ENCODE data around the gene WDR64. TPM values are rescaled to one million over a fixed set of nuclear protein-coding genes. Genes with fewer than 3 reads are reported as not detected.

The WDR64 gene
- total and polyA plus RNA-seq, 4 donors: 0.02 to 0.70 (median 0.17) TPM

DNA sequence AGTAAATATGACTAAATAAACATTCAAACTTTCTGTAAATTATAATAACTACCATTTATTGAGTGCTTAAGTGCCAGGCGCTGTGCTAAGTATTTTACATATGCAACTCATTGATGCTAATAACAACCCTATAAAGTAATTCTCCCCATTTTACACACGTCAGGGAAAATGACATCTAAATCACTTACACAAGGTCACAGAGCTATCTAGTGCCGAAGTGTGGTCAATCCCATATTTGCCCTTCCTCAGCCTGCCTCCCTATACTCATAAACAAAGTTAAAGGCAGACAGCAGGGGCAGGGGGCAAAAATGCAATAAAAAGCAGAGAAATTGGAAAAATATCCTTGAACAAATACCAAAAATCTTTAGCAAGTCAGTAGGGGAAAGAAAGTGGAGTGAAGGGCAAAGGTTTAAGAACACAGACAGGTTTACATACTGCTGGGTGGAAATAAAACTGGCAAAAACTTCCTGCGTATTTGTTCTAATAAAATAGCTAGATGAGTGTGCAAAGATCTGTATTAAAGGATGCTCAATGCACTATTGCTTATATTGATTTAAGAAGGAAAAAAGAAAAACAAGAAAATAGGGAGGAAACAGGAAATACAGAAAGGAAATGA, 72.8 kb downstream of the WDR64 start (continued):
- TF ChIP-seq, protein P1, sequence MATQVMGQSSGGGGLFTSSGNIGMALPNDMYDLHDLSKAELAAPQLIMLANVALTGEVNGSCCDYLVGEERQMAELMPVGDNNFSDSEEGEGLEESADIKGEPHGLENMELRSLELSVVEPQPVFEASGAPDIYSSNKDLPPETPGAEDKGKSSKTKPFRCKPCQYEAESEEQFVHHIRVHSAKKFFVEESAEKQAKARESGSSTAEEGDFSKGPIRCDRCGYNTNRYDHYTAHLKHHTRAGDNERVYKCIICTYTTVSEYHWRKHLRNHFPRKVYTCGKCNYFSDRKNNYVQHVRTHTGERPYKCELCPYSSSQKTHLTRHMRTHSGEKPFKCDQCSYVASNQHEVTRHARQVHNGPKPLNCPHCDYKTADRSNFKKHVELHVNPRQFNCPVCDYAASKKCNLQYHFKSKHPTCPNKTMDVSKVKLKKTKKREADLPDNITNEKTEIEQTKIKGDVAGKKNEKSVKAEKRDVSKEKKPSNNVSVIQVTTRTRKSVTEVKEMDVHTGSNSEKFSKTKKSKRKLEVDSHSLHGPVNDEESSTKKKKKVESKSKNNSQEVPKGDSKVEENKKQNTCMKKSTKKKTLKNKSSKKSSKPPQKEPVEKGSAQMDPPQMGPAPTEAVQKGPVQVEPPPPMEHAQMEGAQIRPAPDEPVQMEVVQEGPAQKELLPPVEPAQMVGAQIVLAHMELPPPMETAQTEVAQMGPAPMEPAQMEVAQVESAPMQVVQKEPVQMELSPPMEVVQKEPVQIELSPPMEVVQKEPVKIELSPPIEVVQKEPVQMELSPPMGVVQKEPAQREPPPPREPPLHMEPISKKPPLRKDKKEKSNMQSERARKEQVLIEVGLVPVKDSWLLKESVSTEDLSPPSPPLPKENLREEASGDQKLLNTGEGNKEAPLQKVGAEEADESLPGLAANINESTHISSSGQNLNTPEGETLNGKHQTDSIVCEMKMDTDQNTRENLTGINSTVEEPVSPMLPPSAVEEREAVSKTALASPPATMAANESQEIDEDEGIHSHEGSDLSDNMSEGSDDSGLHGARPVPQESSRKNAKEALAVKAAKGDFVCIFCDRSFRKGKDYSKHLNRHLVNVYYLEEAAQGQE (IDR thresholded peaks at IDR 0.05): no peak
- no peak for TF ChIP-seq FOXA2 (IDR thresholded peaks at IDR 0.05)

DNA sequence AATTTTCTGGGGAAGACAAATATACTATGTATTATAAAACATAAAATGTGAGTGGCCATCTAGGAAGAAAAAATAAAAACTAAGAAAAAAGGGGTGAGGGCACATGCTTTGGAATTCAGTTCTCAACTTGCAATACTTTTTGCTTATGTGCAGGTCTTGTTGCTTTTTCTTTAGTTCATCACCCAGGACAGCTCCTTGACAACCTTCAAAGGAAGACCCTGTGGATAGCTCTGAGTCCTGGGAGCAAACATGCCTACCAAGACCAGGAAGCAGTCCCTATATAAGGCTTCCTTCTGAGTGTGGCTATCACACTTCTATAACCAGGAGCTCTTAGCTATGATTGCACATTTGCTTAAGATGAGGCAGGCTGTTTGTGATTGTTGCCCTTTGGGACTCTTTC, 78.0 kb downstream of the WDR64 start:
- Histone ChIP-seq H3K4me1 (ENCODE audit: control insufficient read depth in 4 of 4, insufficient read depth in 4 of 4, low read length in 3 of 4) (no peaks in the 10 kb centered on the region), H3K9me3 (ENCODE audit: control insufficient read depth in 4 of 4, low read length in 3 of 4) (no peaks in the 10 kb centered on the region), H3K36me3 (ENCODE audit: control insufficient read depth in 4 of 4, insufficient read depth in 3 of 4, low read depth in 1 of 4, low read length in 3 of 4) (no peaks in the 10 kb centered on the region), H3K27ac (ENCODE audit: low read depth in 1 of 2, low read length in 2 of 2) (no peak overlapping the region), H3K9ac (ENCODE audit: low read depth in 1 of 2, low read length in 2 of 2) (no peak overlapping the region), H3K27me3 (ENCODE audit: control insufficient read depth in 4 of 4, insufficient read depth in 4 of 4, low read length in 3 of 4) (no peaks in the 10 kb centered on the region), H3K4me3 (ENCODE audit: low read depth in 1 of 3, low read length in 3 of 3) (no peak overlapping the region)
- no peak for DNase-seq (ENCODE audit: low spot score)
- TF ChIP-seq, protein P2, sequence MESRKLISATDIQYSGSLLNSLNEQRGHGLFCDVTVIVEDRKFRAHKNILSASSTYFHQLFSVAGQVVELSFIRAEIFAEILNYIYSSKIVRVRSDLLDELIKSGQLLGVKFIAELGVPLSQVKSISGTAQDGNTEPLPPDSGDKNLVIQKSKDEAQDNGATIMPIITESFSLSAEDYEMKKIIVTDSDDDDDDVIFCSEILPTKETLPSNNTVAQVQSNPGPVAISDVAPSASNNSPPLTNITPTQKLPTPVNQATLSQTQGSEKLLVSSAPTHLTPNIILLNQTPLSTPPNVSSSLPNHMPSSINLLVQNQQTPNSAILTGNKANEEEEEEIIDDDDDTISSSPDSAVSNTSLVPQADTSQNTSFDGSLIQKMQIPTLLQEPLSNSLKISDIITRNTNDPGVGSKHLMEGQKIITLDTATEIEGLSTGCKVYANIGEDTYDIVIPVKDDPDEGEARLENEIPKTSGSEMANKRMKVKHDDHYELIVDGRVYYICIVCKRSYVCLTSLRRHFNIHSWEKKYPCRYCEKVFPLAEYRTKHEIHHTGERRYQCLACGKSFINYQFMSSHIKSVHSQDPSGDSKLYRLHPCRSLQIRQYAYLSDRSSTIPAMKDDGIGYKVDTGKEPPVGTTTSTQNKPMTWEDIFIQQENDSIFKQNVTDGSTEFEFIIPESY (IDR thresholded peaks at IDR 0.05): no peak
- TF ChIP-seq, protein P3, sequence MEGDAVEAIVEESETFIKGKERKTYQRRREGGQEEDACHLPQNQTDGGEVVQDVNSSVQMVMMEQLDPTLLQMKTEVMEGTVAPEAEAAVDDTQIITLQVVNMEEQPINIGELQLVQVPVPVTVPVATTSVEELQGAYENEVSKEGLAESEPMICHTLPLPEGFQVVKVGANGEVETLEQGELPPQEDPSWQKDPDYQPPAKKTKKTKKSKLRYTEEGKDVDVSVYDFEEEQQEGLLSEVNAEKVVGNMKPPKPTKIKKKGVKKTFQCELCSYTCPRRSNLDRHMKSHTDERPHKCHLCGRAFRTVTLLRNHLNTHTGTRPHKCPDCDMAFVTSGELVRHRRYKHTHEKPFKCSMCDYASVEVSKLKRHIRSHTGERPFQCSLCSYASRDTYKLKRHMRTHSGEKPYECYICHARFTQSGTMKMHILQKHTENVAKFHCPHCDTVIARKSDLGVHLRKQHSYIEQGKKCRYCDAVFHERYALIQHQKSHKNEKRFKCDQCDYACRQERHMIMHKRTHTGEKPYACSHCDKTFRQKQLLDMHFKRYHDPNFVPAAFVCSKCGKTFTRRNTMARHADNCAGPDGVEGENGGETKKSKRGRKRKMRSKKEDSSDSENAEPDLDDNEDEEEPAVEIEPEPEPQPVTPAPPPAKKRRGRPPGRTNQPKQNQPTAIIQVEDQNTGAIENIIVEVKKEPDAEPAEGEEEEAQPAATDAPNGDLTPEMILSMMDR (IDR thresholded peaks at IDR 0.05; ENCODE audit: low read depth, low read length, missing input control): no peak
- TF ChIP-seq TAF1 (conservative IDR thresholded peaks at IDR 0.05) (no peak), FOXA1 (IDR thresholded peaks at IDR 0.05) (no peak), FOXA2 (IDR thresholded peaks at IDR 0.05) (no peak), SP1 (IDR thresholded peaks at IDR 0.05) (no peak), RXRA (IDR thresholded peaks at IDR 0.05) (no peak), HNF4G (IDR thresholded peaks at IDR 0.05) (no peak), JUND (IDR thresholded peaks at IDR 0.05) (no peak), EGR1 (IDR thresholded peaks at IDR 0.05; ENCODE audit: low read depth in 2 of 2) (no peak), GABPA (IDR thresholded peaks at IDR 0.05 in 1 of 2, conservative IDR thresholded peaks at IDR 0.05 in 1 of 2) (no peak), YY1 (IDR thresholded peaks at IDR 0.05) (no peak), HNF4A (conservative IDR thresholded peaks at IDR 0.05) (no peak), NR2F2 (IDR thresholded peaks at IDR 0.05) (no peak)
- TF ChIP-seq, protein P4, sequence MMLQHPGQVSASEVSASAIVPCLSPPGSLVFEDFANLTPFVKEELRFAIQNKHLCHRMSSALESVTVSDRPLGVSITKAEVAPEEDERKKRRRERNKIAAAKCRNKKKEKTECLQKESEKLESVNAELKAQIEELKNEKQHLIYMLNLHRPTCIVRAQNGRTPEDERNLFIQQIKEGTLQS (IDR thresholded peaks at IDR 0.05): no peak
- TF ChIP-seq, protein P1 (IDR thresholded peaks at IDR 0.05): no peak

All from liver (tissue), 9 donors.